B cell (primary cell): ENCODE measurements around the gene C16orf92.
A peak's percentile ranks its signal among the peaks of the same experiment; 100 is the strongest.

Experiments
- EZH2 ChIP-seq: IDR thresholded peaks from 2 replicates; pipeline ENCODE4 v1.6.1; 2012; ENCODE audit warnings: borderline replicate concordance, low read depth, mild to moderate bottlenecking, moderate library complexity, low read length; ENCODE audit not compliant: insufficient read depth, poor library complexity, severe bottlenecking
- TF ChIP-seq, protein P1 (sequence below): fragments of 200-600 bp; IDR thresholded peaks from one replicate; pipeline ENCODE4 v1.8.0; 2022; ENCODE audit warnings: antibody characterized with exemption, mild to moderate bottlenecking

DNA sequence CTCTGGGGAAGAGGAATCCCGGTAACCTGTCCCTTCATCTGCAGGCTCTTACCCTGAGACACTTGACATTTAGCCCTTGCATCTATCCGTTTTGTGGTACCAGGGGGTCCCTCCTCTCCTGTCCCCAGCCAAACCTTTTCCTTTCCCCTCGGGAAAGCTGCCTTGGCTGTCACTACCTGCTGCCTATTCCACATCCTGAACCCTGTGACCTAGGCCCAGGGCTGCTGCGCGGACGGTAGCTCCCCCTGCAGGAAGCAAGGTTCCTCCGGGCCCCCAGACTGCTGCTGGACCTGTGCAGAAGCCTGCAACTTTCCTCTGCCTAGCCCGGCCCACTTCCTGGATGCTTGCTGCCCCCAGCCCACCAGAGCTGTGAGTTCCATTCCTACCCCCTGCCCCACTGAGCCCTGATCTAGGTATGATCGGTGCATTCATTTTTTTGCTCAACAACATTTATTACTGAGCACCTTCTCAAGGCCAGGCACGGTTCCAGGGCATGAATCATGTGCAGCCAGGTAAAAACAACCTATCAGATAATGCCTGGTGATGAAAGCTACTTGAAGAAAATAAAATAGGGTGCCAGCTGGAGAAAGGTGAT lies 32.1 kb downstream of the C16orf92 start:
- TF ChIP-seq, protein P1, sequence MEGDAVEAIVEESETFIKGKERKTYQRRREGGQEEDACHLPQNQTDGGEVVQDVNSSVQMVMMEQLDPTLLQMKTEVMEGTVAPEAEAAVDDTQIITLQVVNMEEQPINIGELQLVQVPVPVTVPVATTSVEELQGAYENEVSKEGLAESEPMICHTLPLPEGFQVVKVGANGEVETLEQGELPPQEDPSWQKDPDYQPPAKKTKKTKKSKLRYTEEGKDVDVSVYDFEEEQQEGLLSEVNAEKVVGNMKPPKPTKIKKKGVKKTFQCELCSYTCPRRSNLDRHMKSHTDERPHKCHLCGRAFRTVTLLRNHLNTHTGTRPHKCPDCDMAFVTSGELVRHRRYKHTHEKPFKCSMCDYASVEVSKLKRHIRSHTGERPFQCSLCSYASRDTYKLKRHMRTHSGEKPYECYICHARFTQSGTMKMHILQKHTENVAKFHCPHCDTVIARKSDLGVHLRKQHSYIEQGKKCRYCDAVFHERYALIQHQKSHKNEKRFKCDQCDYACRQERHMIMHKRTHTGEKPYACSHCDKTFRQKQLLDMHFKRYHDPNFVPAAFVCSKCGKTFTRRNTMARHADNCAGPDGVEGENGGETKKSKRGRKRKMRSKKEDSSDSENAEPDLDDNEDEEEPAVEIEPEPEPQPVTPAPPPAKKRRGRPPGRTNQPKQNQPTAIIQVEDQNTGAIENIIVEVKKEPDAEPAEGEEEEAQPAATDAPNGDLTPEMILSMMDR: peak; percentile 48
- TF ChIP-seq EZH2: no peak
